Ecto neural progenitor cell (in vitro differentiated cells): ENCODE measurements around the gene PTCH1.

Source experiments
- DNase-seq: peaks from one replicate; pipeline ENCODE4 v3.0.0-alpha.2; 2018; ENCODE audit warnings: low spot score

PTCH1 gene

GRCh38 chr9:95497772-95498171 lies 19.0 kb downstream of the PTCH1 start:
- DNase-seq = no peak

- DNase-seq = no peak
Measured at GRCh38 chr9:95496687-95497086, 20.1 kb downstream of the PTCH1 start.

- peak; percentile 66 for DNase-seq
Measured at GRCh38 chr9:95495961-95496360, 20.8 kb downstream of the PTCH1 start.

- no peak for DNase-seq
Measured at GRCh38 chr9:95495529-95495928, 21.2 kb downstream of the PTCH1 start.

GRCh38 chr9:95494416-95495371 lies 22.1 kb downstream of the PTCH1 start:
- no peak for DNase-seq

GRCh38 chr9:95494022-95494415 lies 22.8 kb downstream of the PTCH1 start:
- DNase-seq = no peak

- no peak for DNase-seq
Measured at GRCh38 chr9:95493402-95493801, 23.4 kb downstream of the PTCH1 start.

GRCh38 chr9:95491543-95492320 lies 25.0 kb downstream of the PTCH1 start:
- no peak for DNase-seq

- DNase-seq = no peak
Measured at GRCh38 chr9:95488954-95489353, 27.8 kb downstream of the PTCH1 start.

- DNase-seq = no peak
Measured at GRCh38 chr9:95486318-95486717, 30.5 kb downstream of the PTCH1 start.

- no peak for DNase-seq
Measured at GRCh38 chr9:95484225-95484624, 32.5 kb downstream of the PTCH1 start.

GRCh38 chr9:95483431-95483830 lies 33.3 kb downstream of the PTCH1 start:
- no peak for DNase-seq

GRCh38 chr9:95482621-95483020 lies 34.1 kb downstream of the PTCH1 start:
- no peak for DNase-seq

GRCh38 chr9:95481000-95481399 lies 35.8 kb downstream of the PTCH1 start:
- no peak for DNase-seq

GRCh38 chr9:95480346-95480745 lies 36.4 kb downstream of the PTCH1 start:
- no peak for DNase-seq

GRCh38 chr9:95479330-95479729 lies 37.4 kb downstream of the PTCH1 start:
- no peak for DNase-seq

GRCh38 chr9:95478335-95478734 lies 38.4 kb downstream of the PTCH1 start:
- DNase-seq = peak; percentile 61

GRCh38 chr9:95477885-95478284 lies 38.9 kb downstream of the PTCH1 start:
- DNase-seq = no peak

- DNase-seq = no peak
Measured at GRCh38 chr9:95477441-95477840, 39.3 kb downstream of the PTCH1 start.

GRCh38 chr9:95468791-95469190 lies 48.0 kb downstream of the PTCH1 start:
- DNase-seq = no peak

GRCh38 chr9:95465115-95465514 lies 51.7 kb downstream of the PTCH1 start:
- no peak for DNase-seq

GRCh38 chr9:95463148-95464060 lies 53.4 kb downstream of the PTCH1 start:
- no peak for DNase-seq
